Raji (cell line): ENCODE results near the gene PLCB1.

ENCODE experiments used
- POLR2A ChIP-seq: IDR thresholded peaks from 2 replicates; pipeline ENCODE4 v1.6.1; 2011; ENCODE audit warnings: low read depth, low read length, control low read depth; ENCODE audit not compliant: insufficient read depth

The PLCB1 gene

DNA sequence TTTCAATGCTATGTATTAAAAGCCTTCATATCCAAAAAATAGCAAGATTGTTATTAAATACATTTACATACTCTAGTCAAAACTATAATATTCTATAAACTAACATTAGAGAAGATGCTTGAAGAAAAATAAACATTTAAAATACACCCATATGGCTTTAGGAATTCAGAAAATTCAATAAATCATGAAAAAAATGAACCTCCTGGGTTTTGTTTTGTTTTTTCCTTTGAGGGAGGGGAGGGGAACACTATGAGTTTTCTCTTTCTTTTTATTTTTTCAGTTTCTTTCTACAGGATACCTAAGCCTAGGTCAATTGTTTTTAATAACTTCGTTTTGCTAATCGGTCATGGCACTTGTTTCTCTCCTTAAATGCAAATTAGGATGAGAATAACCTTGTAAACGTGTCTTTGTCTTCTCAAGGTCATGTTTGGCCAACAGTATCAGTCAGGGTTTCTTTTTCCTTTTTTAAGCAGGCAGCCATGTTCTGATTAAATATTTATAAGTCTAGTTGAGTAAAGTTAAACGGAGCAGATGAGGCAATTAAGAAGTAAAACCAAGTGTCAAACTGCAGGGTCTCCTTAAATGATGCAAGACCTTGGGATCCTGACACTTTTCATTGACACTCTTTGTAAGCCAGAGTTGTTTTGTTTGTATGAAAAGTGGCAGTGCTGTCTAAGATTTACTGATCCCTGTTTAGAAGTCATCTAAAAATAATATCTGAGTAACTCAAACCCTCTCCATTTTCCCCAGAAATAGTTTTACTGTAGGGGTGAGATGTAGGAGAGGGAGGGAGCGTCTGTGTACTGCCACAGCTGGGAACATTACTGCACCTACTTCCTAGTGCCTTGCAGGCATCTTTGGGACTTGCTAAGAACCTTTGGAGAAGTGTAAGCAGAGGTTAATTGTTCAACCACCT, 392.3 kb downstream of the PLCB1 start:
- no peak for TF ChIP-seq POLR2A

DNA sequence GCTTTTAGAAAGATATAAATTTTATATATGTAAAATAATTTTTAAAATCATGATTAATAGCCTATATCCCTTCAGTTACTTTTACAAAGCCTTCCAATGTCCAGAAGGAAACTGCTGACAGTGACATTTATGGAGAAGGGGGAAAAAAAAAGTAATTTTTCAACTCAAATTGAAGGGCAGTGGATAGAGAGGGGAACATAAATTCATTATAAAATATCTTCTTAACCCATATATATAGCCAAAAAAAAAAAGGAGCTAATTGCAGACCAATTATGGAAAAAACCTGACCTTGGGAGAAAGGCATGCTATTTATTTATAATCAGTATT, 392.9 kb downstream of the PLCB1 start:
- TF ChIP-seq POLR2A = no peak

DNA sequence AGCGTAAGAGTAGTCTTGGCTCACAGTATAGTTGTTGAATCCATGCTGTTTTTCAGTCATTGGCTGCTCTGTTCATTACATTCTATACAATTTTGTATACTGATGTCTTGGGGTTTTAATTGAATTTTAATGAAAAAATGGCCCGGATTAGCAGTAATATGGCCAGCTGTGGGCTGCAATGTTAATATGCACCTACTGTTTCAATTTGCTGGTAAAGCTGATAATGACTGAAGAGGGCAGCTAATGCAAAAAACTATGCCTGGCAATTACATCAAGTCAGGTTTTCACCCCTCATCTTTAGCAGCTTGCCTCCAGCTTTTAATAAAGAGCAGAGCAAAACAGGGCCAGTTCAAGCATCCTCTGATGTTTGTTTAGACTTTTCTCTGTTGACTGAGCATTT, 394.5 kb downstream of the PLCB1 start:
- TF ChIP-seq POLR2A = no peak

DNA sequence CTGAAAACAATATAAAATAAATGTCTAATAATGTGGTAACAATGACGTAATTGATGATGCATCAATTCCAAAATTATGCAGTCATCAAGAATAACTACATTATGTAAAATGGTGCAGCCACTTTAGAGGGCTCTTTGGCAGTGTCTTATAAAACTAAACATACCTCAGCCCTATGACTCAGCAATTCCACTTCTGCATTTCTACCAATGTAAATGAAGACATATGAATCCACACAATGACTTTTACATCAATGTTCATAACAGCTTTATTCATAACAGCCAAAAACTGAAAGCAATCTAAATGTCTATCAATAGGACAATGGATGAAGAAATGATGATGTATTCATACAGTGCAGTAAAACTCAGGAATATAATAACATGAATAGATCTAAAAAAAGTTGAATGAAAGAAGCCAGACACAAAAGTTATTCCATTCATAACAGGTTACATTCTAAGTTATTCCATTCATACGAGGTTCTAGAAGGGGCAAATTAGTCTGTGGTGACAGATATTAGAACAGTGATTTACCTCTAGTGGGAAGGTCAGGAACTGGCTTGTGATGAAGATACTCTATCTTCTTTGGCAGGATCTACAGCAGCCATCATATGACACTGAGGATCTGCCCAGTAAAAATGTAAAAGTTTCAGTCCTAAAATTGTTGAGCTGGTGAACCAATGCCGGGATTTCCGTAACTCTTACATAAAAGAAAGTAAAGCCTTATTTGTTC, 396.1 kb downstream of the PLCB1 start:
- no peak for TF ChIP-seq POLR2A

DNA sequence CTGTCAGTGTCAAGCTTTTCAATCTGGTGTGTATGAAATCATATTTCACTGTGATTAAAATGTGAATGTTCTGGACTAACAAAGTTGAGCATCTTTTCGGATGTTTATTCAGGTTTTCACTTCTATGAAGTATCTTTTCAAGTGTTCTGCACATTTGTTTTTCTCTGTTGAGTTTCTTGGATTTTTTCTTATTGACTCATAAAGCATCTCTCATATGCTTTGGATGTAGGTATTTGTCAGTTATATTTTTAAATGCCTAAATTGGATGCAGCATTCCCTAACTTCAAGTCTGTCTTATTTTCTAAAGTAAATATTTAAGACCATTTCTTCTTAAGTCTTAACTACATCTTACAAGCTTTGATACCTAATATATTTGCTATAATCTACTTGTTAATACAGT, 398.0 kb downstream of the PLCB1 start:
- no peak for TF ChIP-seq POLR2A

DNA sequence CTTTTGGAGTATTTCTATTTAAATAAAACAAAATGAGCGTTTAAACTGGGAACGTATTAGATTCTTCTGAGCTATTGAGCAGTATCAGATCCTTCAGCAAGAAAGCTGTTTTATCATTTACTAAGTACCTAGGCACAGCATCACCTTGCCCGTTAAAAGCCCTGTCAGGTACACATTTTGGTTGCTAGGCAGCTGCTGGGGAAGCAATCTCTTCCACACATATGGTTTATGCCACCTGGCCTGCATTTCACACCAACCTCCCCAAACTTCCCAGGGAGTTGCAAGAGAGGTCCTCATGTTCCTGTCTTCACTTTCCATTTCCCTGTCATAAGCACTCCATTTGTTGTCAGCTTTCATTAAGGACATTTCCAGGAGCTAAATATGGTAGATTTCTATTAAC, 400.1 kb downstream of the PLCB1 start:
- TF ChIP-seq POLR2A = no peak

DNA sequence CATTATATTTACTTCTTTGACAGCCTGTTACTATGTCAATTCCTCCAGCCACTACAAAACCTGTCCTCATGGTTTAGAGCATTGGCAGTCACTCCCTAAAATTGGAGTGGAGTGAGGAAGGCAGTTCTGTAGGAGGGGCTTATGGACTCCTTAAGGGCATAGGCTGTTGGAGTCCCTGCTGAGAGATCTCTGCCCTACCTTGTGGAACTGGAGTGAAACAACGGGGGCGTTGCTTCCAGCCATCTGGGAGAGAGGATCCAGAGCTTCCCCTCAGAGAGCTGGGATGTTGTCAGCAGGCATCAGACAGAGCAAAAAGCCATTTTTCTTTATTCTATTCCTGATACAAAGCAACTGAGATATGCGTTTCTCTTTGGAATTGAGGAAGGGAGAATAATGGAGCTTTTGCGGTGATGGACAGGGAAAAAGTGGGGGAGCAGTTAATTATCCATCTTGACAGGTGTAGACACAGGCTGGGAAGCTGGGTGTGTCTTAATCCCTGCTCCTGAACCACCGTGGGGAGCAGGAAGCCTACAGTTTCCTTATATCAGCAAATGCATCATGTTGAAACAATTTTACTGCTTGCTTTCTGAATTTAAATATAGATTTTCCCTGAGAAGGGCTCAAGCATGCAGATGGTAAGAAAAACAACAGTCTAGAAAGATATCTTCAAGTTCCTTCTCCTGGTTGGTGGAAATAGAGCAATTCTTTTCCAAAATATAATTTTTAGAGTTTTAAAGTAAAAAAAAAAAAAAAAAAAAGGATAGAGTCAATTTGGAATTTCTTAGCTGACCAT, 402.5 kb downstream of the PLCB1 start:
- no peak for TF ChIP-seq POLR2A

DNA sequence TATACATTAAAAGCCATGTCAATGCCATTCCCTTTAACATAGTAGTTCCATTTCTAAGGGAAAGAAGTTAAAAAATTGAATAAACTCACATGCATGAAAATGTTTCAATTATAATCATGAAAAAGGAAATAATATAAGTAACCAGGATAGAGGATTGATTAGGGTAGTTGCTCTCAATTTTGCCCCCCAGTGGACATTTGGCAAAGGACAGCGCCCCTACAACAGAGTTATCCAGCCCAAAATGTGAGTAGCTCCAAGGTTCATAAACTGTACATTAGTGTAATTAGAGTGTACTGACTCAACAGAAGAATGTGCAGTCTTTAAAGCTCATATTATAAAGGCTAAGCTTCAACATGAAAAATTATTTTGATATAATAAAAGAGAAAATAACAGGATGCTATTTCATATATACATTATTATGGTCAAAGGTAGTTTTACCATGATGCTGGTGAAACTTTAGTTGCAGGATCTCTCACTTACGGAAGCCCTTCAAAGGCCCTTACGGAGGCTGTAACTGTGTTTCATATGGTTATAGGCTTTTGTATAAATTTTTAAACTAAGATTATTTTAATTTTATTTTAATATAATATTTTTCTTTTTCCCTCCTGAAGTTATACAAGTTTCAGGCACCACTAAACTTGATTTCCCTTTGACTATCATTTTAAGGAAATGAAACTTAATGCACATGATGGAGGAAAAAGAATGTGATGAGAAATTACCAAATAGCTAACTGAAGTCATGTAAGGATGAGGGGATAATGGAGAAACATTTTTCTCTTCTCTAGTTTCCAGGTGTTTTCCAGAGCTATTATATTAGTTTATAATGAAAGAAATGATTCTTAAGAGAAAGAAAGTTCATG, 403.6 kb downstream of the PLCB1 start:
- TF ChIP-seq POLR2A = no peak

DNA sequence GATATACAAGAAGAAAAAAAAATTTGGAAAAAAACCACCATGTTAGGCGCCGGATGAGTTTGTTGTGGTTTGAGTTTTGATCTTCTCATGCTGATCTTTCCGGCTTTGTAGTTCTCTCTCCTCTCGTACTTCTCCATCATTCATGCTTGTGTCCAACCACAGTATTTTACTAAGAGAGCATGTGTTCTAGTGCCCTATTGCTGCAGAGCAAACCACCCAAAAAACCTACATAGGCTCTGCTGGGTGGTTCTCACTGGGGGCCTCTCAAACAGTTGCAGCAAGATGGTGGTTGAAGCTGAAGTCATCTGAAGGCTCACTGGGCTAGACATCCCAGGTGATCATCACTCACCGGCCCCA, 404.2 kb downstream of the PLCB1 start:
- TF ChIP-seq POLR2A = no peak

DNA sequence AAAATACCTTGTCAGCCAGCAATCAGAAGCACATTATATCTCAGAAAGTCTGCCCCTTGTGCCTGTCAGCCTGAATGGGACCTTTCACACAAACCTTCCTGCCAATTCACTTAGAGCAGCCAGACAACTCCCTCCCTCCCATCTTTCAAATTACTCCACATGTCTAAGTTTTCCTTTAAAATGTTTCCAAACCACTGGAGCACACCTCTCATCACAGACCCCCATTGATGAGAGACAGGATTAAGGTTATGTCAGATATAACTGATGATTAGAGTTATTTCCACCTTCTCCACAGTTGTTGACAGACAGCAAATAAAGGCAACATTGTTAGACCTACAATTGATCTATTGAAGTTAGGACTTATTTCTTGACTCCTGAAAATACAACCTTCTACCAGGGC, 408.4 kb downstream of the PLCB1 start:
- no peak for TF ChIP-seq POLR2A

DNA sequence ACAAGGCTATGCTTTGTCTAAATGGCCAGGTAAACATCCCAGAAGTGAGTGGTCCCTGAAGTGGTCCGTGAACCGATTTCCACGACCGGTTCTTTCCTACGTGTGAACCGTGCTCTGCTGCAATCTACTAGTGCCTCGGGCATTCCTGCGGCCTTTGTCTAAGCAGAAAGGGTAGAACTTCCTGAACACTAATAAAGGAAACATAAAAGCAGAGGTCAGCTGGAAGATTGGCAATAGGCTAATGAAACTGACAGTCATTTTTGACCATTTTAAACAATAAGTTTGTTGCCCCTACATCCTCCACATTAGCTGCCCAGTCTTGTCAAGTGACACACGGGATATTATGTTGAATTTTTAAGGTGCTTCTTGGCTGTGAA, 410.0 kb downstream of the PLCB1 start:
- no peak for TF ChIP-seq POLR2A

DNA sequence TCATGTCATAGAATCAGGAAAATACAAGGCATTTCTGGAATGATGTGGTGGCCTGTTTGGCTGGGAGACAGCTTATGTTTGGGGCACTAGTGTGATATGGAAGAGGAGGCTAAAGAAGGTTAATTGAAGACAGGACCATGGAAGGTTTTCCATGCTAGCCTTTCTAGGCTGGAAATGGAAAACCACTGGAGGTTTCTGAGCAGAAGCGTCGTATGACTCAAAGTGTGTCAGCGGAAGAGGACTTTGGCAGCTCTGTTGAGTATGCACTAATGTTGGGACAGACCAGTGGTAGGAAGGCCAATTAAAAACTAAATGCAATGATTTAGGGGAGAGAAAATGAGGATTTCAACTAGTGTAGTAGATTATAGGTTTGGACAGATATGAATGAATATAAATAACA, 413.1 kb downstream of the PLCB1 start:
- no peak for TF ChIP-seq POLR2A

DNA sequence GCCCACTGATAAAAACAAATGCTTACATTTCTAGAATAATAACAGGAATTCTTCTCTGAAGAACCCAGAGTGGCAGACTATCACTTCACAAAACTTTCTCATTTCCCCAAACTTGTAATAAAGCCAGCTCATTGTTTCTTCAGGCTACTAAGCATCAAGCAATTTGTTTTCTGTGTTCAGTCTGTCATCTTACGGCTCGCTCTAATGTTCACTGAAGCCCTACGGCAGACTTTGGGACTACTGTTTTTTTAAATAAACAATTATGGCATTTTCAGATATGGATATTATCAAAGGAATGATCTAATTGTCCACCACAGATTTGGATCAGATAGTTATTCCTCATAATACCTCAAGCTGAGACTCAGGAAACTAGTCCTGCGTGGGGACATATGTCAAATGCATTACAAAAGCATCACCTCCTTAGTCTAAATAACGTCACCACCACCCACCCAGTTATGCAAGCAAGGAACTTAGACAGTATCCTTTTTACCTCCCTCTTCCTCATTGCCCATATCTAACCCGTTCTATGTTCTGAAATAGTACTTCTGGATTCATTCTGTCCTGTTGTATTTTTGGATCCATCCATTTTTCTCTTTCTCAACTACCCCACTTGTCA, 415.1 kb downstream of the PLCB1 start:
- no peak for TF ChIP-seq POLR2A

DNA sequence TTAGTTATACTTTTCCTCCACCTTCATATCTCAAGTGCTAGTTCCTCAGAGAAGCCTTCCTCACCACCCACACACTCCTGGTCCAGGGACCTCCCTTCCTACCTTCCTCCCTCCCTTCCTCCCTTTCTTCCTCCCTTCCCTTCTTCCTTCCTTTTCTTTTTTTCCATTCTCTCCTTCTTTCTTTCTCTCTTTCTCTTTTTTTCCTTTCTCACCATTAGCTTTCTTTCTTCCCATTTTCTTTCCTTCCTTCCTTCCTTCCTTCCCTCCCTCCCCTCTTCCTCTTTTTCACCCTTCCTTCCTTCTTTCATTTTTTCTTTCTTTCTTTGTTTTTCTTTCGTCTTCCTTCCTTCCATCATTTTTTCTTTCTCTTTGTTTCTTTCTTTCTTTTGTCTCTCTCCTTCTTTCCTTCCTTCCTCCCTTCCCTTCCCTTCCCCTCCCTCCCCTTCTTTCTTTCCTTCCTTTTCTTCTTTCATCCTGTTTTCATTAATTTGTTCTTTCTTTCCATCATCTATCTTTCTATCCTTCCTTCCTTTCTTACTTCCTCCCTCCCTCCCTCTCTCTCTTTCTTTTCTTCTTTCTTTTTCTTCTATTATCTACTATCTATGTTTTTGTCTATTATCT, 416.0 kb downstream of the PLCB1 start:
- no peak for TF ChIP-seq POLR2A
